ENCODE results near the gene TXLNG. TPM values are rescaled to one million over a fixed set of nuclear protein-coding genes. Genes with fewer than 3 reads are reported as not detected.
A peak's percentile ranks its signal among the peaks of the same experiment; 100 is the strongest.

Gene TXLNG
- total and polyA plus RNA-seq, 2 of the 13 experiments (the other 11 are each of a cell fraction or from before 2014, with no cell fraction given) = 13.1 to 15.5 TPM

GRCh38 chrX:16852617-16853179 lies 66.4 kb downstream of the TXLNG start:
- Histone ChIP-seq H3K4me3 (replicated peaks in 1 of 3; ENCODE audit: insufficient read depth in 1 of 3, low read depth in 2 of 3, low read length in 3 of 3) (no peak overlapping the region), H3K27ac (ENCODE audit: extremely low read length, insufficient read depth, low read length) (no peak overlapping the region), H2AFZ (ENCODE audit: low read length) (no peak overlapping the region), H3K27me3 (ENCODE audit: control insufficient read depth in 1 of 2, insufficient read depth in 2 of 2, low read length in 2 of 2) (no peaks in the 10 kb centered on the region), H3K4me1 (ENCODE audit: insufficient read depth, low read length) (no peaks in the 10 kb centered on the region), H3K4me2 (ENCODE audit: low read depth, low read length) (no peak overlapping the region), H3K9me3 (ENCODE audit: low read length) (no peaks in the 10 kb centered on the region), H3K79me2 (ENCODE audit: insufficient read depth, low read length) (peaks cover 12% of the 10 kb centered on the region), H4K20me1 (ENCODE audit: insufficient read depth, low read length) (no peaks in the 10 kb centered on the region), H3K9ac (ENCODE audit: insufficient read depth, low read depth, low read length) (no peak overlapping the region), H3K36me3 (replicated peaks in 1 of 2; ENCODE audit: control insufficient read depth in 1 of 2, insufficient read depth in 2 of 2, low read length in 2 of 2) (peaks cover 1 to 43% of the 10 kb centered on the region in 2 experiments; a peak in 4 of 5 replicates)
- POLR2A ChIA-PET = no interaction called here
- FAIRE-seq = no peak
- ATAC-seq = no peak
- BruUV-seq (replicated peaks) = TSS peak; percentile 35
- intact Hi-C loops (cut with micrococcal nuclease; ENCODE audit: unreplicated experiment) (no loop called here), in situ Hi-C loops (cut with HindIII; ENCODE audit: extremely low pct_ligation_motif_present, low pct_unique_long_range_greater_than_20kb) (no loop called here)
- no peak for DNase-seq (ENCODE audit: low spot score)
- TF ChIP-seq ATF4 (CRISPR knock-in tag; IDR thresholded peaks at IDR 0.05) = no peak
- no peak for TF ChIP-seq TCF7L2 (IDR thresholded peaks at IDR 0.05; ENCODE audit: low read depth, low read length)
- no peak for TF ChIP-seq NR2F1 (CRISPR knock-in tag; IDR thresholded peaks at IDR 0.05)
- no peak for TF ChIP-seq USF2 (IDR thresholded peaks at IDR 0.05; ENCODE audit: low read depth, low read length)
- TF ChIP-seq USF2 (CRISPR knock-in tag; IDR thresholded peaks at IDR 0.05; ENCODE audit: borderline replicate concordance) = no peak
- TF ChIP-seq ZNF564 (CRISPR knock-in tag; IDR thresholded peaks at IDR 0.05) = no peak
- CTCF ChIA-PET (ENCODE audit: low intra/inter-chr PET ratio, low total read pairs) = no interaction called here
- WGBS (ENCODE audit: low lambda C conversion rate) = over 99% methylated on average over 10 of the region's 12 CpGs
